Nephron progenitor cell (in vitro differentiated cells): ENCODE measurements around the gene TMEM255B.
A peak's percentile ranks its signal among the peaks of the same experiment; 100 is the strongest.

ENCODE experiments used
- DNase-seq: peaks from one replicate; pipeline ENCODE4 v3.0.0; 2021
- H3K27ac Mint-ChIP-seq: 2 replicates; pipeline ENCODE4 v1.8.0; 2021; ENCODE audit warnings: mild to moderate bottlenecking, moderate library complexity, mixed read lengths
- H3K27me3 Mint-ChIP-seq: 2 replicates; pipeline ENCODE4 v1.8.0; 2021; ENCODE audit warnings: mild to moderate bottlenecking, low read depth, mixed read lengths; ENCODE audit not compliant: poor library complexity
- H3K36me3 Mint-ChIP-seq: 2 replicates; pipeline ENCODE4 v1.8.0; 2021; ENCODE audit warnings: low read depth, mixed read lengths
- H3K4me1 Mint-ChIP-seq: 2 replicates; pipeline ENCODE4 v1.8.0; 2021; ENCODE audit warnings: mixed read lengths
- H3K4me3 Mint-ChIP-seq: 2 replicates; pipeline ENCODE4 v1.8.0; 2021; ENCODE audit warnings: mild to moderate bottlenecking, moderate library complexity, mixed read lengths
- H3K9me3 Mint-ChIP-seq: 2 replicates; pipeline ENCODE4 v1.8.0; 2021; ENCODE audit warnings: mild to moderate bottlenecking, moderate library complexity, mixed read lengths
- CTCF ChIP-seq: fragments of 200-600 bp; sonication (generic); IDR thresholded peaks from 2 replicates; pipeline ENCODE4 v1.5.0; 2021; ENCODE audit warnings: antibody characterized with exemption

Gene TMEM255B

GRCh38 chr13:113837560-113838355, 78.7 kb downstream of the TMEM255B start:
- Mint-ChIP-seq H3K27me3 (peaks cover 10% of the 10 kb centered on the region), H3K36me3 (no peaks in the 10 kb centered on the region), H3K4me1 (peaks cover 38% of the 10 kb centered on the region), H3K4me3 (peak overlapping the region; percentile 19), H3K9me3 (no peaks in the 10 kb centered on the region), H3K27ac (peak overlapping the region; percentile 95)
- TF ChIP-seq CTCF: no peak
- no peak for DNase-seq

GRCh38 chr13:113838711-113839201, 79.7 kb downstream of the TMEM255B start:
- no peaks in the 10 kb centered on the region for H3K9me3 Mint-ChIP-seq
- no peak for DNase-seq
- no peak for TF ChIP-seq CTCF
- H3K36me3 Mint-ChIP-seq: no peaks in the 10 kb centered on the region
- peaks cover 10% of the 10 kb centered on the region for H3K27me3 Mint-ChIP-seq
- H3K27ac Mint-ChIP-seq: no peak overlapping the region
- no peak overlapping the region for H3K4me3 Mint-ChIP-seq
- H3K4me1 Mint-ChIP-seq: peaks cover 38% of the 10 kb centered on the region

GRCh38 chr13:113839536-113840204, 80.6 kb downstream of the TMEM255B start:
- no peak for TF ChIP-seq CTCF

GRCh38 chr13:113840541-113841352, 81.7 kb downstream of the TMEM255B start:
- H3K36me3 Mint-ChIP-seq: no peaks in the 10 kb centered on the region
- no peak for TF ChIP-seq CTCF

More at GRCh38 chr13:113839536-113840204, 80.6 kb downstream of the TMEM255B start:
- Mint-ChIP-seq H3K9me3 (no peaks in the 10 kb centered on the region), H3K27me3 (peaks cover 10% of the 10 kb centered on the region), H3K27ac (no peak overlapping the region), H3K4me3 (no peak overlapping the region), H3K4me1 (peaks cover 40% of the 10 kb centered on the region), H3K36me3 (no peaks in the 10 kb centered on the region)
- DNase-seq: no peak

GRCh38 chr13:113841353-113841650, 82.3 kb downstream of the TMEM255B start:
- no peak for TF ChIP-seq CTCF
- no peak overlapping the region for H3K27ac Mint-ChIP-seq
- H3K9me3 Mint-ChIP-seq: no peaks in the 10 kb centered on the region
- no peak for DNase-seq
- peaks cover 10% of the 10 kb centered on the region for H3K27me3 Mint-ChIP-seq
- H3K4me3 Mint-ChIP-seq: no peak overlapping the region
- H3K4me1 Mint-ChIP-seq: peaks cover 41% of the 10 kb centered on the region
- no peaks in the 10 kb centered on the region for H3K36me3 Mint-ChIP-seq

More at GRCh38 chr13:113840541-113841352, 81.7 kb downstream of the TMEM255B start:
- no peak overlapping the region for H3K4me3 Mint-ChIP-seq
- H3K4me1 Mint-ChIP-seq: peaks cover 42% of the 10 kb centered on the region
- DNase-seq: no peak
- H3K27ac Mint-ChIP-seq: no peak overlapping the region
- no peaks in the 10 kb centered on the region for H3K9me3 Mint-ChIP-seq
- H3K27me3 Mint-ChIP-seq: peaks cover 10% of the 10 kb centered on the region
